Fibroblast of skin of scalp (primary cell): ENCODE results near the gene TSEN54.

Experiments
- DNase-seq: peaks from one replicate; pipeline ENCODE4 v3.0.0-alpha.2; 2013

The TSEN54 gene

GRCh38 chr17:75504347-75505151 is 11.8 kb upstream of the TSEN54 start:
- no peak for DNase-seq

- no peak for DNase-seq
These were observed 11.2 kb upstream of the TSEN54 start for GRCh38 chr17:75505152-75505409.

DNA sequence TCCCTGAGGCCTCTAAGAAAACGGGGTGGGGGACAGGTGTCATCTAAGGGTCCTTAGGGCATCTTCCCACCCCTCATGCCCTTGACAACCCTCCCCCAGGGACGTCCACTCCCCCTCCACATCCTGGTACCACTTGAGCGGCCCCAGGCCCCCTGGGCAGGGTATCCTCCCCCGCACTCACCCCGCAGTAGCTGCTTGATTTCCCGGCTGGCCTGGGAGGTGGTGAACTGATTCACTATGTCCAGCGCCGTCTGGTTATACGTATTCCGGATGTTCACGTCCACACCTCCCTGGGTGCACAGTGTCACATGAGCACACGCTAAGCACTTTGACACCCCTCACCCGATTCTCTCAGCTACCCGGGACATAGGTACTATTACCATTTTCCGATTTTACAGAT is 10.7 kb upstream of the TSEN54 start:
- DNase-seq = no peak

DNA sequence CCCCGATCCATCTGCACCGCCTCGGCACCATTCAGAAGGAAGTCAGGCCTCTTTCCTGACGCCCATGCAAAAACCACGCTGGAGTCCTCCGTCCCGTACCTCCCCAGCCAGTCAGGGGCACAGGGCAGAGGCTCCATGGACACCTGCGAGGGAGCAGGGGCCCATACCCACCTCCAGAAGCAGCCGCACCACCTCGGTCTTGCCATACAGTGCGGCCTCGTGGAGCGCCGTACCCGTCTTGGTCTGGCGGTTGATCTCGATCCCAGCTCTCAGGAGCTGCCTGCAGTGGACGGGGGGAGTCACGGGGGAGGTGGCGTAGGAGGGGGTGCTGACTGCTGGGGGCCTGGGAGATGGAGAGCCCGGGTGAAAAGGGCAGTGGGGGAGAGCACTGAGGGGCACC is 10.2 kb upstream of the TSEN54 start:
- DNase-seq = no peak

GRCh38 chr17:75506888-75507287 is 9.4 kb upstream of the TSEN54 start:
- no peak for DNase-seq

GRCh38 chr17:75507733-75508719 is 8.3 kb upstream of the TSEN54 start:
- no peak for DNase-seq

GRCh38 chr17:75508931-75509361 is 7.4 kb upstream of the TSEN54 start:
- no peak for DNase-seq

DNA sequence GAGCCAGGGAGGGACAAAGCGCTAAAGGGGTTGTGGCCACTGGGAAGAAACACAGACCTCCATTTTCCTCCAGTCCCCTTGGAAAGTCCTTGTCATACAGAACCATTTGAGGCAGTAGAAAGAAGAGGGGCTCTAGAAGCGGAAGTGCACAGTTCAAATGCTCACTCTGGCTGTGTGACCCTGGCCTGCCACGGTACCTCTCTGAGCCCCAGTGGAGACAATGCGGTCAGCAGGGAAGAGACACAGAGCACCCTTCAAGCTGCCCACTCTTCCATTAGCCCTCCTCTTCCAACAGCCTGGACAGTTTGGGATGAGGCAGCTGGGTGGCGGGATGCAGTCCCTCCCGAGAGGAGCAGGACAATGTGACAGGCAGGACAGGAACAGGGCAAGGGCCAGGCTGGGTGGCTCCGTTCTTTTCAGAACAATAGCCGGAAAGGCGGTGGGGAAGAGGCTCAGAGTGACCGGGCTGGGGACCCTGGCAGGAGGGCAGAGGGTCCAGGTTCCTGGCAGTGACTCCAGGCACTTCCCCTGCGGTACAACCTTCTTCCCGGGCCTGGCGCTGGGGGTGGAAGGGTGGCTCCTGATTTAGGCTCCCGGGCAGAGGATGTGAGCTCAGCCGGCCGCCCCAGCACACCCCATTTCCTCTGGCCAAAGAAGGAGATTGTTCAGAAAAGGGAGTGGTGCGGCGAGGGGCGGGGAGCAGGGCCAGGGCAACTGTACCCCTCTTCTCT is 6.6 kb upstream of the TSEN54 start:
- DNase-seq = no peak

DNA sequence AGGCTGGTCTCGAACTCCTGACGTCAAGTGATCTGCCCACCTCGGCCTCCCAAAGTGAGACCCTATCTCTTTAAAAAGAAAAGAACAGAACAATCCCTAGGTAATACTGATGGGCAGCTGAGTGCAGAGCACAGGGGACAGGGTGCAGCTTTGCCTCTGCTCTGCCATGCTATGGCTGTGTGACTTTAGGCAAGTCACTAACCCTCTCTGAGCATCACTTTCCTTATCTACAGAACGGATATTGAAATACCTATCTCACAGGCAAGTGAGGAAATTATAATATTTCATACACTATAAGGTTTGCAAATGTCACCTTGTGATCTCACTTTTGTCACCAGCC is 5.1 kb upstream of the TSEN54 start:
- DNase-seq = no peak

DNA sequence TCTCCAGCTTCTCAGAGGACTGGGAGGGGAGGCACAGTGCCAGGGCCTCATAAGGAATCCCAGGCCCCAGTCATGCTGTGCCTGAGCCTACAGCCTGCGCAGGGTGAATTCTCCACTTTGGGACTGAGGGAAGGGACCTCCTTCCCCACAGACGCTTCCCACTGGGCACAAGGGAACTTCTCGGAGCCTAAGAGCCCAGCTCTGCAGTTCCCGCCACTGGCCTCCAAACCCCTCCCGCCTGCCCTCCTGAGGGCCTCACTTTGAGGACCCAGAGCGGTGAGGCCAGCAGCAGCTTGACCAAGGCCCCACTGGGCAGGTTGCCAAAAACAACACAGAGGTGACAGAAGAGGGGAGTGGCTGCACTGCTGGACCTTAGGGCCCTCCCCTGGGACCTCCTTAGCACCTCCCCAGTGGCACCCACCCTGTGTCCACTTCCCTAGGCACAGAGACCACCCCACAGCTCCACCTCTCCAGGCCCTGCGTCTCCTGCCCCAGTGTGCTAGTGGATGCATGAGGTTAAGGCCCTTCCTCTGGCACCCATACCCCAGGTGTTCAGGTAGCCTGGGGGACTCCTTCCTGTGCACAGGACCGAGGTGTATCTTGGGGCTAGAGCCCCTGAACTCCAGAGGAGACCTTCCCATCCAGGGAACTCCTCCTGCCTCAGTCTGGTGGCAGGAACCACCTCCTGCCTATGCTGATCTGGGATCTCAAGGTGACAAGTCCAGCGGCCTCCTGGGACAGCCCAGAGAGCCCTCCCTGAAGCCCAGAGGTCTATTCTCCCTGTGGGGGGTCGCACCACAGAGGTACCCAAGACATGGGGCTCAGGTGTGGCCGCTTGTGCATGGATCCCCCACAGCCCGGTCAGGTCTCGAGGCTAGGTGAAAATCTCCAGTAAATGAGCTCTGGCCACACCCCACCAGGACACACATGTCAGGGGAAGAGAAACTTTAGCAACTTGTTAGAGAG is 4.4 kb upstream of the TSEN54 start:
- DNase-seq = no peak

- DNase-seq = no peak
These were observed 3.2 kb upstream of the TSEN54 start for GRCh38 chr17:75512926-75513640.

GRCh38 chr17:75513641-75514000 is 2.7 kb upstream of the TSEN54 start:
- no peak for DNase-seq

DNA sequence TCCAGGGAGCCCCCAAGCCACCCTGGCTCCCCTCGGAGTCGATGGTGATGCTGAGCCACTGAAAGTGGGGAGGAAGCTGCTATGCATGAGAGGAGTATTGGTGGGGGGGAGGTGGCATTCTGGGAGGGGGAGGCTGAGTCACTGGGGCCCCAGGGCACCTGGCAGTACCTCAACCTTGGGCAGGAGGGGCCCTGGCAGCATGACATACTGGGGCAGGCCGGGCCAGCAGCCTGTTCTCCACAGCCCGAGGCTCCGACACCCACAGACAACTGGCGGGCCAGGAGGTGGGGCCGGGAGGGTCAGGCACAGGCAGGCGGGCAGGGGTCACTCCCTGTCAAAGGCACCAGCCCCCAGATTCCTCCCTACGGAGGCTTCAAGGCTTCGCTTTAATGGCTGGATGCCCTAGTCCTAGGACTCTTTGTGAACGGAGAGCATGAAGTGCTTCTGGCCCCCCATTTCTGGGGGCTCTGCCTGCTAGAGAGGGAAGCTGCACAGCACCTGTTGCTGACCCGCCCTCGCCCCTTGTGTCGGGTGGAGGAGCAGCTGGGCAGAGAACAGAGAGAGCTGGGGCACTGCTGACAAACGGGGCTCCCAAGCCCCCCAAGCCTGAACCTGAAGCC is 1.9 kb upstream of the TSEN54 start:
- DNase-seq = no peak

DNA sequence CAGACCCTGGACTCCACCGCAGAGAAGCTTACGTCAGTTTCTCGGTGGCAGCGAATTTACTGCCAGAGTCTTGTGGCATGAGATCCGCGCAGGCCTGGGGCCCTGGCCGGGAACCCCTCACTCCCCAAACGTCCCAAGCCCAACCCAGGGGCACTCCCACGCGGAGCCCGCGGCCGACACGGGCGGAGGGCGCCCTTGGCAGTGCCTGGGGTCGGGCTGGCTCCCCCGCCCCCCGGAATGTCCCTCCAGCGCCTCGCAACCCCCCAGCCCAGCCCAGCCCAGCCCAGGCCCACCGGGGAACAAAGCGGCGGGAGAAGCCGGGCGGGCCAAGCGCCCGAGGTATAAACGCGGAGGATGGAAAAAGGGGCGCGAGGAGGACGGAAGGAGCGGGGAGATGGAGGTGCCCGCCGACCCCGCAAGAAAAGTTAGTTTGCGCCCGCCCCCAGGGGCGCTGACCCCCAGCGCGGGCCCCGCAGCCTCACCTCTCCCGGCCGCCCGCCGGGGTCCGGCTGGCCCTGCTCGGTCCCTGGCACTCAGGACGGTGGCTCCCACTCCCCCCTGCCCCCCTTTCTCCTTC is 1.3 kb upstream of the TSEN54 start:
- no peak for DNase-seq

- peak; percentile 93 for DNase-seq
These were observed 653 bp upstream of the TSEN54 start, which contains the start of gene CASKIN2 for GRCh38 chr17:75515496-75516254. Gene CASKIN2 (minus strand): TSS chr17:75515537. CDS start chr17:75513804, 1,733 bp downstream.

DNA sequence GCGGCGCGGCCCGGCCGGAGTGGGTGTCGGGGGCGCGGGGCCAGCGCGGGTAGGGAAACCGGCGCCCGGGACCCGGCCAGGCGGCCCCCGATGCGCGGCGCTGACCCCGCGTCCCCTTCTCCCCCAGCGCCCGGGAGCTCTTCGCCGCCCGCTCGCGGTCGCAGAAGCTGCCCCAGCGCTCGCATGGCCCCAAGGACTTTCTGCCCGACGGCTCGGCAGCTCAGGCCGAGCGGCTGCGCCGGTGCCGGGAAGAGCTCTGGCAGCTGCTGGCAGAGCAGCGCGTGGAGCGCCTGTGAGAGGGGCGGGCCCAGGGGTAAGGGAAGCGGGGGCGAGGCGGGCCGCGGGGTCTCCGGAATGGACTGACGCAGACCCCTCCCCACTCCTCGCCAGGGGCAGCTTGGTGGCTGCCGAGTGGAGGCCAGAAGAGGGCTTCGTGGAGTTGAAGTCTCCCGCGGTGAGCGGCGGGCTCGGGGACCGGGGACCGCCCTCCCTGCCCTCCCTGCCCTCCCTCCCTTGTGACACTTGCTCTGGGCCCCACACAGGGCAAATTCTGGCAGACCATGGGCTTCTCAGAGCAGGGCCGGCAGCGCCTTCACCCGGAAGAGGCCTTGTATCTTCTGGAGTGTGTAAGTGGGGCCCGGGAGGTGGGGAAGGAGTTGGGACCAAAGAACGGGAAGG is 430 bp downstream of the TSEN54 start:
- DNase-seq = no peak

GRCh38 chr17:75517297-75517865 is 1.1 kb downstream of the TSEN54 start:
- DNase-seq = no peak

- no peak for DNase-seq
These were observed 1.9 kb downstream of the TSEN54 start for GRCh38 chr17:75518201-75518600.
